Right renal cortex interstitium (tissue), 3 donors: ENCODE measurements around the gene IGF1R. TPM values are rescaled to one million over a fixed set of nuclear protein-coding genes. Genes with fewer than 3 reads are reported as not detected.

Source experiments
- DNase-seq, 3 donors: peaks; one replicate each; pipeline ENCODE4 v3.0.0-alpha.2; 2013; ENCODE audit warnings: low read depth in 3 of 3, low spot score in 2 of 3
- polyA plus RNA-seq, 3 donors: library from polyadenylated mRNA; unstranded; fragments of 120-200 nt; gene quantifications; one replicate each; pipeline ENCODE4 v1.2.1, GENCODE V29; 2013; ENCODE audit not compliant: insufficient read length in 3 of 3

Gene IGF1R
- polyA plus RNA-seq, 3 donors, result 41.7 to 48.8 (median 44.0) TPM

GRCh38 chr15:98699591-98700424, 51.5 kb downstream of the IGF1R start:
- DNase-seq, result no peak

DNA sequence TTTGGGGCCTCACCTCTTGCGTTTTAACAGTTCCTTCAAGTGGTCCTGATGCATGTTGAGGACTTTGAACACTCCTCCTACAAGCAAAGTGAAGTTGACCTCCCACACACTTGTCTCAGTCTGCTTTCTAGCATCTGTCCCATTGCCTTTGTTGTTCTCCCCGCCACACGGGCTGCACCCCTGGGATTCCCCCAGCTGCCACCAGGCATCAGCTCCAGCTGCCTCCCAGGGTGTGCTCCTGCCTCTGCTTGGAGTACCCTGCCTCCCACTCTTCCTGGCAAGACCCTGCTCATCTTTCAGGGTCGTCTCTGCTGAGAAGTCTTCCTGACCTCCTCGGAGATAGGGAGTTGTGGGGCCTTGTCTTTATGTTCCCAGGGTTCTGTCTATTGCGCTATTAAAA, 52.2 kb downstream of the IGF1R start:
- no peak for DNase-seq

DNA sequence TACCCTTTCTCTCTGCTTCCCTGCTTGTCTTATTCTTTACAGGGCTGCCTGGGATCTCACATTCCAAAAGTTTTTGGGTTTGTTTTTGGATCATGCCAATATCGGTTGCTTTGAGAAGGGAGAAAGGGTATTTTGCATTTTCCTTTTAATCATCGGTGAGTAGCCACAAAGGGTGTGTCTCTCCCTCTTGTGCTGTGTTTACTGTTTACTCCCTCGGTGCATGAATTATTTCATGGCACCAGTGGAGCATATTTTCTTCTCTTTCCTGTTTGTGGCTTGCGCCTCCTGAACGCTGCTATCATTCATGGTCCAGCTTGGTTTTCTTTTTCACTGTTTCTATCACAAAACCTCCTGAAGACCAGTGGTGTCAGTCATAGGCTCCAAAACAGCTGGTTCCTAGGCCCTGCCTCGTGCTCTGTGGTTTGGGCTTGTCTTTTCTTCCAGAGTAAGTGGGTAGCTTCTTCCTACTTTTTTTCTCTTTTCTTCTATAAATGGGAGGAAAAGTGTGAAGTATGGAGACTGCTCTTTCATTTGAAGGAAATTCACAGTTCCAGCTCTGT, 54.9 kb downstream of the IGF1R start:
- no peak for DNase-seq

GRCh38 chr15:98705070-98705469, 56.7 kb downstream of the IGF1R start:
- DNase-seq, result no peak

- no peak for DNase-seq
Observed at GRCh38 chr15:98706387-98706786, 58.0 kb downstream of the IGF1R start.

DNA sequence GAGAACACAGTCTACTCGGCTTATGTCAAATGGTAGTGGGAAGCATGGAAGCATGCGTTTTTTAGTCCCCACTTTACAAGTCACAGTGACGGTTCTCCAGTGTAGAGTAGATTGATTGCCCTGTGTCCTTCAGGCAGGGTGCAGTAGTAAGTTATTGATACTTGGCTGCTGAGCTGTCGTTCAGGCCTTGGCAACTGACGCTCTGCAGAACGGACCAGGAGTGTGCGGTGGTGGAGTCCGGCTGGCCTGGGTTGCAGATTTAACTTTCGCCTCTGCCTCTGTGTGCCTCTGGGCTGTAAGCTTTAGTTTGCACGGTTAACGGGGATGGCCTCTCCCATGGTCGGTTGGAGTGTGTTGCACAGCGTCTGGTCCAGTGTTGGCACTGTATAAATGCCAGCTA, 58.6 kb downstream of the IGF1R start:
- DNase-seq, result no peak

GRCh38 chr15:98708037-98708590, 59.8 kb downstream of the IGF1R start:
- no peak for DNase-seq

GRCh38 chr15:98711810-98712209, 63.5 kb downstream of the IGF1R start:
- no peak for DNase-seq

- DNase-seq, result no peak
Observed at GRCh38 chr15:98712845-98713584, 64.7 kb downstream of the IGF1R start.

DNA sequence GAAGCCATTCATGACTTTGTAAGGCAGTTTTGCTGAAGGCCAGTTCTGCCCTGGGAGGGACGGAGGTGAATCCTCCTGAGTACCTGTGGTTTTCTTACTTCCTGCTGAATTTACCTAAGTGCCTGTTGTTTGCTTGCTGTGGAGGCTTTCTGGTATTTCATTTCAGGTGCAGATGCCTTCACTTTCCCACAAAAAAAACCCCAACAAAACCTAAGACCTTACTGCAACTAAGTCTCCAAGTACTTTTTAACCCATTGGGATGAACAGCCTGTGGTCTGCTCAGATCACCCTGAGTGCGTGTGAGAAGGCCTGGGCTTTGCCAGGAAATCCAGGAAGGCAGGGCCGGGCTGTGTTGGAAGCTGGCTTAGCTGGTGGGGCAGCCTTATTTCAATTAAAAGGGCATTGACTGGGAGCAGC, 65.3 kb downstream of the IGF1R start:
- DNase-seq, result no peak

- DNase-seq, result no peak
Observed at GRCh38 chr15:98714922-98715321, 66.6 kb downstream of the IGF1R start.

- no peak for DNase-seq
Observed at GRCh38 chr15:98715401-98715800, 67.1 kb downstream of the IGF1R start.

- no peak for DNase-seq
Observed at GRCh38 chr15:98715890-98716443, 67.6 kb downstream of the IGF1R start.

GRCh38 chr15:98717371-98717770, 69.0 kb downstream of the IGF1R start:
- DNase-seq, result no peak

DNA sequence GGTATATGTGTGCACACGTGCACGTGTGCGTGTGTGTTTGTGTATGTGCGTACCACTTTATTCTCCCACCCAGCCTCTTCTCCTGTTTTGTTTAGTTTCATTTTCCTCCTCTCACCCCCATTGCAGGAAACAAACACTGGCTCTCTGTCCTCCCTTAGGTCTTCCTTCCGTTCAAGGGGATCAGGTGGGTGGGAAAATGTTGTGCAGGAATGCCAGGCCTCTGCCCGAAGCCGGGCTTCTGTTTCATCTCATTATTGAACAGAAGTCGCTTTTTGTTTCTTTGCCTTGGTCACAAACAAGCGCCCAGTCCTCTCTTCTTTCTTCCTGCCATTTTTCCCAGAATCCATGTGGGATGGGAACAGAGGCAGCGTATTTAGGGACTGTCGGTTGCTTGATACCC, 69.6 kb downstream of the IGF1R start:
- DNase-seq, result no peak

GRCh38 chr15:98718426-98719136, 70.2 kb downstream of the IGF1R start:
- no peak for DNase-seq

GRCh38 chr15:98719137-98719740, 70.9 kb downstream of the IGF1R start:
- DNase-seq, result no peak

- DNase-seq, result no peak
Observed at GRCh38 chr15:98720031-98720430, 71.7 kb downstream of the IGF1R start.

GRCh38 chr15:98720577-98721565, 72.5 kb downstream of the IGF1R start:
- DNase-seq, result no peak
